A549 (cell line): ENCODE data around the gene VSNL1. TPM values are rescaled to one million over a fixed set of nuclear protein-coding genes. Genes with fewer than 3 reads are reported as not detected.
"Not testable (repeated sequence)": the region's sequence is repeated elsewhere in the genome, so short reads cannot be mapped to it uniquely, and the experiment has no call there.

Source experiments
- ATAC-seq, 2 experiments: fragments of 200-7000 bp in 1 of 2; fragments of >200 bp in 1 of 2; cut with Nextera tagmentation in 1 of 2; cut with Tn5 transposase in 1 of 2; 3 replicates each; pipeline versions ENCODE4 v1.8.0 to v1.9.1; 2018 to 2020; ENCODE audit warnings: mild to moderate bottlenecking in 1 of 2, moderate library complexity in 1 of 2
- CTCF ChIA-PET: fragments of 300-600 bp; sonication (Branson Sonifier 250); formaldehyde crosslinking; extraction: SDS; loops from one replicate; lab custom pipeline; 2021; ENCODE audit warnings: antibody characterized with exemption, inconsistent platforms; lab: Yijun Ruan, JAX
- POLR2A ChIA-PET: fragments of 350-600 bp; formaldehyde crosslinking; extraction: SDS; loops from one replicate; lab custom pipeline; 2021; ENCODE audit warnings: antibody characterized with exemption, inconsistent platforms; lab: Yijun Ruan, JAX
- DNase-seq, 2 experiments: peaks; one replicate each; pipeline versions ENCODE4 v3.0.0 to v3.0.0-alpha.2; 2011 to 2016; ENCODE audit warnings: low read depth in 1 of 2, low spot score in 1 of 2
- FAIRE-seq: peaks from 2 replicates; lab custom pipeline; 2011; peaks lifted over from hg19 to GRCh38; lab: Jason Lieb, UNC
- H3K27ac ChIP-seq, 2 experiments: fragments of >200 bp; sonication (Bioruptor Twin); formaldehyde crosslinking; 3 replicates each; pipeline ENCODE4 v1.5.1; 2016 to 2017
- H3K4me1 ChIP-seq: fragments of >200 bp; sonication (Bioruptor Twin); formaldehyde crosslinking; 3 replicates; pipeline ENCODE4 v1.6.1; 2016
- H3K4me2 ChIP-seq: fragments of >200 bp; sonication (Bioruptor Twin); formaldehyde crosslinking; 3 replicates; pipeline ENCODE4 v1.6.1; 2016
- H3K4me3 ChIP-seq: fragments of >200 bp; sonication (Bioruptor Twin); formaldehyde crosslinking; 3 replicates; pipeline ENCODE4 v1.5.1; 2016
- H3K9me3 ChIP-seq: fragments of >200 bp; sonication (Bioruptor Twin); formaldehyde crosslinking; 3 replicates; pipeline ENCODE4 v1.6.1; 2016
- BHLHE40 ChIP-seq: IDR thresholded peaks from 2 replicates; pipeline ENCODE4 v1.6.1; 2012; ENCODE audit warnings: low read depth, low read length, inconsistent platforms
- CBX2 ChIP-seq: fragments of 200-600 bp; sonication (generic); IDR thresholded peaks from 2 replicates; pipeline ENCODE4 v1.6.1; 2016; ENCODE audit warnings: low read depth, mild to moderate bottlenecking, borderline replicate concordance
- CHD2 ChIP-seq: fragments of 150-350 bp; IDR thresholded peaks from 2 replicates; pipeline ENCODE4 v1.6.1; 2014; ENCODE audit warnings: low read length; ENCODE audit not compliant: partially characterized antibody
- CTCF ChIP-seq: fragments of >200 bp; sonication (Bioruptor Twin); formaldehyde crosslinking; IDR thresholded peaks from 3 replicates; pipeline ENCODE4 v1.5.1; 2016
- EHMT2 ChIP-seq: fragments of 200-600 bp; sonication (generic); IDR thresholded peaks from 2 replicates; pipeline ENCODE4 v1.6.1; 2016; ENCODE audit warnings: antibody characterized with exemption, low read depth, mild to moderate bottlenecking, moderate library complexity
- FOSL2 ChIP-seq, 2 experiments: fragments of 450-650 bp in 1 of 2; fragments of >200 bp in 1 of 2; sonication (Bioruptor Twin) in 1 of 2; formaldehyde crosslinking; IDR thresholded peaks; 2 replicates each; pipeline versions ENCODE4 v1.5.0 to v1.6.1; 2016 to 2020; ENCODE audit warnings: mild to moderate bottlenecking in 1 of 2, moderate library complexity in 1 of 2
- HMGXB4 ChIP-seq: fragments of 250-450 bp; sonication (Bioruptor Pico); IDR thresholded peaks from 2 replicates; pipeline ENCODE4 v1.5.0; 2021; ENCODE audit warnings: mild to moderate bottlenecking, moderate library complexity, borderline replicate concordance
- HOXA7 ChIP-seq: fragments of 250-450 bp; sonication (Bioruptor Pico); IDR thresholded peaks from 2 replicates; pipeline ENCODE4 v1.5.0; 2020; ENCODE audit warnings: mild to moderate bottlenecking, moderate library complexity
- MAFK ChIP-seq: fragments of 450-650 bp; IDR thresholded peaks from 2 replicates; pipeline ENCODE4 v1.6.1; 2014; ENCODE audit not compliant: partially characterized antibody
- MAZ ChIP-seq: fragments of 150-350 bp; IDR thresholded peaks from 2 replicates; pipeline ENCODE4 v1.6.1; 2014; ENCODE audit warnings: antibody characterized with exemption, low read depth, low read length, borderline replicate concordance
- RCOR1 ChIP-seq: fragments of 150-350 bp; IDR thresholded peaks from 2 replicates; pipeline ENCODE4 v1.6.1; 2014; ENCODE audit warnings: antibody characterized with exemption, low read length, low read depth
- REST ChIP-seq: fragments of 200-600 bp; sonication (generic); IDR thresholded peaks from 2 replicates; pipeline ENCODE4 v1.6.1; 2016; ENCODE audit warnings: antibody characterized with exemption, mild to moderate bottlenecking, moderate library complexity
- ZC3H11A ChIP-seq: fragments of 450-650 bp; IDR thresholded peaks from 2 replicates; pipeline ENCODE4 v1.6.1; 2014; ENCODE audit warnings: antibody characterized with exemption, mild to moderate bottlenecking
- WGBS: methylation state at CpG from one replicate; pipeline ENCODE4 v1.1.6; 2017; ENCODE audit errors: missing lambda C conversion rate; 5-methylcytosine and 5-hydroxymethylcytosine counted together
- polyA plus RNA-seq, 4 experiments: library from polyadenylated mRNA; depleted of rRNA in 3 of 4; stranded (reverse); fragments of >200 nt; fragmentation: RNase III in 1 of 4; extraction: RNeasy Plus Mini Kit Qiagen cat#74134 plus additional on column Dnase treatment in 1 of 4; gene quantifications; 2 replicates in 3 of 4; 3 replicates in 1 of 4; pipeline ENCODE4 v1.2.3, GENCODE V29; 2011 to 2017
- TF ChIP-seq, protein P1 (sequence below): fragments of 450-650 bp; IDR thresholded peaks from 2 replicates; pipeline ENCODE4 v1.6.1; 2014; ENCODE audit warnings: antibody characterized with exemption
- TF ChIP-seq, protein P2 (sequence below): fragments of 250-450 bp; sonication (Bioruptor Pico); IDR thresholded peaks from 2 replicates; pipeline ENCODE4 v1.5.0; 2020; ENCODE audit warnings: low read depth, mild to moderate bottlenecking, moderate library complexity

VSNL1 gene
- polyA plus RNA-seq, 2 of the 4 experiments (the other 2 are of a cell fraction): not detected

DNA sequence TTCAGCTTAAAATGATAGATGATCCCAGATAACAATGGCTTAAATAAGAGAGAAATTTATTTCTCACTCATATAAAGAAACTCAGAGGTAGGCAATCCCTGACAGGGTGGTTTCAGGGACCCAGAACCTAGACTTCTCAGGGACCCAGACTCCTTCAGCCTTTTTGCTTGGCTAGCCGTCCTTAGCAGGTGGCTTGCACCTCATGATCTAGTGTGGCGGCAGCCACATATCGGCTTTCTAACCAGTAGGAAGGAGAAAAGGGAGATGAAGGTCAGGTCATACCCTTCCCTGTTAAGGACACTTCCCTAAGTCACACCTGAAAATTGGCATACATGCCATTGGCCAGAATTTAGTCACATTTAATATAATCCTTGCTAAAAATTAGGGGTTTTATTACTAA is 18.4 kb downstream of the VSNL1 start:
- ChIA-PET CTCF (no interaction called here), POLR2A (no interaction called here)
- no peaks in the 10 kb centered on the region for H3K4me1 ChIP-seq
- ATAC-seq: no peak
- DNase-seq: no peak
- TF ChIP-seq HOXA7 (CRISPR knock-in tag) (no peak), RCOR1 (no peak), CBX2 (no peak), ZC3H11A (no peak), REST (no peak), BHLHE40 (no peak)
- TF ChIP-seq, protein P1, sequence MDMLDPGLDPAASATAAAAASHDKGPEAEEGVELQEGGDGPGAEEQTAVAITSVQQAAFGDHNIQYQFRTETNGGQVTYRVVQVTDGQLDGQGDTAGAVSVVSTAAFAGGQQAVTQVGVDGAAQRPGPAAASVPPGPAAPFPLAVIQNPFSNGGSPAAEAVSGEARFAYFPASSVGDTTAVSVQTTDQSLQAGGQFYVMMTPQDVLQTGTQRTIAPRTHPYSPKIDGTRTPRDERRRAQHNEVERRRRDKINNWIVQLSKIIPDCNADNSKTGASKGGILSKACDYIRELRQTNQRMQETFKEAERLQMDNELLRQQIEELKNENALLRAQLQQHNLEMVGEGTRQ: no peak
- no peak overlapping the region for H3K4me3 ChIP-seq
- FAIRE-seq: no peak
- H3K27ac ChIP-seq: no peak overlapping the region
- WGBS: 46% methylated on average over 3 of the region's 3 CpGs
- no peaks in the 10 kb centered on the region for H3K9me3 ChIP-seq
- H3K4me2 ChIP-seq: no peak overlapping the region

DNA sequence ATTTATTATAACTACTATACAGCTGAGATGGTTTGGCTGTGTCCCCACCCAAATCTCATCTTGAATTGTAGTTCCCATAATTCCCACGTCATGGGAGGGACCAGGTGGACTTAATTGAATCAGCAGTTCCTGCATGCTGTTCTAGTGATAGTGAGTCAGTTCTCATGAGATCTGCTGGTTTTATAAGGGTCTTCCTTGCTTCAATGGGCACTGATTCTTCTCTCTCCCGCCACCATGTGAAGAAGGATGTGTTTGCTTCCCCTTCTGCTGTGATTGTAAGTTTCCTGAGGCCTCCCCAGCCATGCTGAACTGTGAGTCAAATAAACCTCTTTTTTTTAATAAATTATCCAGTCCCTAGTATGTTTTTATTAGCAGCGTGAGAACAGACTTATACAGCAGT is 25.2 kb downstream of the VSNL1 start:
- ATAC-seq, H3K9me3 ChIP-seq, POLR2A ChIA-PET, DNase-seq, H3K4me3 ChIP-seq, CTCF ChIA-PET, H3K4me2 ChIP-seq, H3K4me1 ChIP-seq, FAIRE-seq, H3K27ac ChIP-seq: not testable (repeated sequence)
- 5% methylated on average over 3 of the region's 3 CpGs for WGBS

- WGBS: 2% methylated on average over 1 of the region's 1 CpG
- ChIA-PET POLR2A (no interaction called here), CTCF (interaction anchor here (0.6 kb wide), 1 partner anchor 224 kb away, joined by 6 read pairs; no protein-coding TSS in a partner anchor)
- ATAC-seq (no peak), FAIRE-seq (no peak), DNase-seq (no peak)
- Histone ChIP-seq H3K4me1 (no peaks in the 10 kb centered on the region), H3K4me2 (no peak overlapping the region), H3K9me3 (no peaks in the 10 kb centered on the region), H3K4me3 (no peak overlapping the region), H3K27ac (no peak overlapping the region)
- TF ChIP-seq FOSL2 (IDR thresholded peaks at IDR 0.05): no peak
- no peak for TF ChIP-seq FOSL2 (CRISPR knock-in tag; IDR thresholded peaks at IDR 0.05)
- TF ChIP-seq EHMT2: no peak
- no peak for TF ChIP-seq HOXA7 (CRISPR knock-in tag)
- TF ChIP-seq, protein P2, sequence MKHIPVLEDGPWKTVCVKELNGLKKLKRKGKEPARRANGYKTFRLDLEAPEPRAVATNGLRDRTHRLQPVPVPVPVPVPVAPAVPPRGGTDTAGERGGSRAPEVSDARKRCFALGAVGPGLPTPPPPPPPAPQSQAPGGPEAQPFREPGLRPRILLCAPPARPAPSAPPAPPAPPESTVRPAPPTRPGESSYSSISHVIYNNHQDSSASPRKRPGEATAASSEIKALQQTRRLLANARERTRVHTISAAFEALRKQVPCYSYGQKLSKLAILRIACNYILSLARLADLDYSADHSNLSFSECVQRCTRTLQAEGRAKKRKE (CRISPR knock-in tag): no peak
- no peak for TF ChIP-seq CBX2
- TF ChIP-seq MAZ: no peak
- no peak for TF ChIP-seq CHD2
- no peak for TF ChIP-seq CTCF
- TF ChIP-seq MAFK: no peak
- TF ChIP-seq HMGXB4 (CRISPR knock-in tag): no peak
Observed at GRCh38 chr2:17571681-17572080, 31.2 kb downstream of the VSNL1 start.
